Stimulated activated naive CD4-positive, alpha-beta T cell (primary cell): ENCODE measurements around the gene RAD18.

Experiments
- DNase-seq, 6 experiments: peaks; one replicate each; lab custom pipeline; 2025; lab: John Stamatoyannopoulos, UW

Gene RAD18

GRCh38 chr3:8964436-8965370 is 1.4 kb upstream of the RAD18 start:
- DNase-seq = no peak

- DNase-seq = no peak
These were observed 928 bp downstream of the RAD18 start for GRCh38 chr3:8962226-8962861.

GRCh38 chr3:8959668-8960067 is 3.6 kb downstream of the RAD18 start:
- no peak for DNase-seq

GRCh38 chr3:8954938-8955763 is 8.1 kb downstream of the RAD18 start:
- DNase-seq = no peak

GRCh38 chr3:8953313-8953712 is 10.0 kb downstream of the RAD18 start:
- DNase-seq = no peak

GRCh38 chr3:8952130-8952529 is 11.1 kb downstream of the RAD18 start:
- DNase-seq = no peak

GRCh38 chr3:8945890-8946600 is 17.2 kb downstream of the RAD18 start:
- no peak for DNase-seq

GRCh38 chr3:8942746-8943488 is 20.4 kb downstream of the RAD18 start:
- no peak for DNase-seq

GRCh38 chr3:8942115-8942514 is 21.2 kb downstream of the RAD18 start:
- no peak for DNase-seq

GRCh38 chr3:8938021-8938420 is 25.3 kb downstream of the RAD18 start:
- DNase-seq = no peak

GRCh38 chr3:8937064-8938020 is 25.9 kb downstream of the RAD18 start:
- DNase-seq = no peak

- no peak for DNase-seq
These were observed 30.8 kb downstream of the RAD18 start for GRCh38 chr3:8932507-8932906.

- DNase-seq = no peak
These were observed 31.9 kb downstream of the RAD18 start for GRCh38 chr3:8931342-8931741.

GRCh38 chr3:8929860-8930259 is 33.4 kb downstream of the RAD18 start:
- DNase-seq = no peak

GRCh38 chr3:8914491-8914890 is 48.8 kb downstream of the RAD18 start:
- DNase-seq = no peak

GRCh38 chr3:8911781-8912180 is 51.5 kb downstream of the RAD18 start:
- DNase-seq = no peak

- no peak for DNase-seq
These were observed 54.1 kb downstream of the RAD18 start for GRCh38 chr3:8909160-8909559.

- DNase-seq = no peak
These were observed 60.1 kb downstream of the RAD18 start for GRCh38 chr3:8903191-8903590.

GRCh38 chr3:8900869-8901268 is 62.4 kb downstream of the RAD18 start:
- no peak for DNase-seq

GRCh38 chr3:8899876-8900460 is 63.3 kb downstream of the RAD18 start:
- no peak for DNase-seq
